ENCODE results near the gene DNAI4.

The DNAI4 gene

DNA sequence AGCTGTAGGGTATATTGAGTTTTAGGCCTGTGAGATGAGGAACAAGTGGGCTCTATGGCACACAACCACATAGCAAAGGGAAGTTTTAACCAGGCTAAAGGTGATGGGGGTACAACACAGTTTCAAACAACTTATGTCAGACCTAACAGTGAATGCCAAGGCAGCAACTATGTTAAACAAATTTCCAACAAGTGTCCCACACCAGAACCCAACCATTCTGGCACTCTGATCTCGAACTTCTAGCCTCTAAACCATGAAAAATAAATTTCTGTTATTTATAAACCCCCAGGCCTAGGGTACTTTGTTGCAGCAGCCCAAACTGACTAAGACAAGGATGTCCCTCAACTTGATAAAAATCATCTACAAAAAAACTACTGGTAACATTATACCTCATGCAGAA is 71.3 kb downstream of the DNAI4 start:
- Histone ChIP-seq H3K9me3 (no peaks in the 10 kb centered on the region), H3K4me3 (ENCODE audit: low read depth, low read length) (no peak overlapping the region), H3K27me3 (no peaks in the 10 kb centered on the region), H3K36me3 (no peaks in the 10 kb centered on the region), H3K4me1 (no peaks in the 10 kb centered on the region)
- no peak for DNase-seq
- TF ChIP-seq CTCF (IDR thresholded peaks at IDR 0.05; ENCODE audit: low read depth, low read length), result no peak

DNA sequence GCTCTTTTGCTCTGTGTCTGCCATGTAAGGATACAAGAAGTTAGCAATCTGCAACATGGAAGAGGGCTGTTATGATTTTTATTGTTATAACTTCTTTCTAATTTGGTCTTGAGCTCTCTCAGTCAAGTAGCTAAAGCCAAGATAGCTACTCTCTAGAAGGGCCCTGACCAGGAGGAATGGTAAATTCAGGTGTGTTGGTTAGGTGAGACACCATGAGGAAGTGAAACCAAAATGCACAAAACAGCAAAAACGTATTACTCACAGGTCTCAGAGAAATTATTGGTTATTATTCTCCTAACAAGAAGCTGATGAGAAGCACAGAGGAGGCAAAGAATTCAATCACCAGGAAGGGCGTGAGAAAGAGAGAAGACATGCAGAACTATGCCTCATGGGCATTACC is 71.8 kb downstream of the DNAI4 start:
- no peak for TF ChIP-seq CTCF (IDR thresholded peaks at IDR 0.05; ENCODE audit: low read depth, low read length)
- no peak overlapping the region for H3K4me3 ChIP-seq (ENCODE audit: low read depth, low read length)
- no peaks in the 10 kb centered on the region for H3K27me3 ChIP-seq
- H3K4me1 ChIP-seq, result no peaks in the 10 kb centered on the region
- no peak for DNase-seq
- no peaks in the 10 kb centered on the region for H3K36me3 ChIP-seq
- no peaks in the 10 kb centered on the region for H3K9me3 ChIP-seq

DNA sequence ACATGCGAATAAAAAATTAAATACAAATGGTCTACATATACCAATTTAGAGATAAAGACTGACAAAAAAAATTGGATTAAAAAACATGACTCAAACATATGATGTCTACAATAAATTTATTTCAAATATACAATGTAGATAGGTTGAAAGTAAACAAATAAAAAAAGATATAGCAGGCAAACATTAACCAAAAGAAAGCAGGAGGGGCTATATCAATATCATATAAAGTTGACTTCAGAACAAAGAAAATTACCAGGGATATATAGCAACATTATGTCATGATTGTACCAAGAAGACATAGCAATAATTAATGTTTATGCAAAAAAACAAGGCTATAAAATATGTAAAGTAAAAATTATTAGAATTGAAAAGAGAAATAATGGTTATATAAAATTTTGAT is 73.7 kb downstream of the DNAI4 start:
- TF ChIP-seq CTCF (IDR thresholded peaks at IDR 0.05; ENCODE audit: low read depth, low read length), result no peak
- no peak overlapping the region for H3K4me3 ChIP-seq (ENCODE audit: low read depth, low read length)
- no peak for DNase-seq
- H3K4me1 ChIP-seq, result no peaks in the 10 kb centered on the region
- H3K9me3 ChIP-seq, result no peaks in the 10 kb centered on the region
- no peaks in the 10 kb centered on the region for H3K36me3 ChIP-seq
- no peaks in the 10 kb centered on the region for H3K27me3 ChIP-seq

DNA sequence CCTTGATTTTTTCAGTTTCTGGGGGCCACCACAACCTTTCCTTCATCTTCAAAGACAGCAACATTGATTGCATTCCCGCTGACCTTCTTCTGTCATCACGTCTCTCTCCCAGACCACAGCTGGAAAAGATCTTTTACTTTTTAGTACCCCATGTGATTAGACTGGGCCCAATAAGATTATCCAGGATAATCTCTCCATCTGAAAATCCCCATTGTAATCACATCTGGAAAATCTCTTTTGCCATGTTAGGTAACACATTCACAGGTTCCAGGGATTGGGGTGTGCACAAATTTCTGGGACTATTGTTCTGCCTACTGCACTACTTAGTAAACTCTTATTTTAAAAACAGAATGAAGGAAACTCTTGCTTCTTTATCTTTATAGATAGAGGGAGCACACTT is 76.5 kb downstream of the DNAI4 start:
- Histone ChIP-seq H3K36me3 (no peaks in the 10 kb centered on the region), H3K4me3 (ENCODE audit: low read depth, low read length) (no peak overlapping the region), H3K27me3 (no peaks in the 10 kb centered on the region), H3K9me3 (no peaks in the 10 kb centered on the region), H3K4me1 (no peaks in the 10 kb centered on the region)
- no peak for DNase-seq
- no peak for TF ChIP-seq CTCF (IDR thresholded peaks at IDR 0.05; ENCODE audit: low read depth, low read length)

- no peak overlapping the region for H3K4me3 ChIP-seq (ENCODE audit: low read depth, low read length)
- H3K36me3 ChIP-seq, result no peaks in the 10 kb centered on the region
- no peaks in the 10 kb centered on the region for H3K9me3 ChIP-seq
- TF ChIP-seq CTCF (IDR thresholded peaks at IDR 0.05; ENCODE audit: low read depth, low read length), result no peak
- DNase-seq, result no peak
- H3K27me3 ChIP-seq, result no peaks in the 10 kb centered on the region
- H3K4me1 ChIP-seq, result no peaks in the 10 kb centered on the region
These were observed 83.7 kb downstream of the DNAI4 start for GRCh38 chr1:66840929-66841328.

DNA sequence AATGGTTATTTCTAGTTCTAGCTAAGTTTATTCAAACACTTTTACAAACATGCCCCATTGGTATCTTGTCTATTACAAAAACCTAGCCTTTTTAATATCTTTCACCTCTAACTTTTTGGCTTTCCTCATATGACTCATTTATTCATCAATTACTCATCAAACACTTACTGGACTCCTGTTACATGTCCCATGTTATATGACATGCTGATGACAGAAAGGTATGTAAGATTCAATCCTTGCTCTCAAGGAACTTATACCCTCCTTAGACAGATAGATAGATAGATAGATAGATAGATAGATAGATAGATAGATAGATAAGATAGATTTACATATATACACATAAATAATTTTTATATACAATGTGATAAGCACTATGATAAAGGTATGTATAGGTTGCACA is 89.7 kb downstream of the DNAI4 start:
- TF ChIP-seq CTCF (IDR thresholded peaks at IDR 0.05; ENCODE audit: low read depth, low read length), result no peak
- H3K36me3 ChIP-seq, result no peaks in the 10 kb centered on the region
- H3K4me3 ChIP-seq (ENCODE audit: low read depth, low read length), result no peak overlapping the region
- no peaks in the 10 kb centered on the region for H3K4me1 ChIP-seq
- DNase-seq, result no peak
- H3K27me3 ChIP-seq, result no peaks in the 10 kb centered on the region
- no peaks in the 10 kb centered on the region for H3K9me3 ChIP-seq

All from BE2C (cell line).